ENCODE data around the gene PSORS1C2.

The PSORS1C2 gene

DNA sequence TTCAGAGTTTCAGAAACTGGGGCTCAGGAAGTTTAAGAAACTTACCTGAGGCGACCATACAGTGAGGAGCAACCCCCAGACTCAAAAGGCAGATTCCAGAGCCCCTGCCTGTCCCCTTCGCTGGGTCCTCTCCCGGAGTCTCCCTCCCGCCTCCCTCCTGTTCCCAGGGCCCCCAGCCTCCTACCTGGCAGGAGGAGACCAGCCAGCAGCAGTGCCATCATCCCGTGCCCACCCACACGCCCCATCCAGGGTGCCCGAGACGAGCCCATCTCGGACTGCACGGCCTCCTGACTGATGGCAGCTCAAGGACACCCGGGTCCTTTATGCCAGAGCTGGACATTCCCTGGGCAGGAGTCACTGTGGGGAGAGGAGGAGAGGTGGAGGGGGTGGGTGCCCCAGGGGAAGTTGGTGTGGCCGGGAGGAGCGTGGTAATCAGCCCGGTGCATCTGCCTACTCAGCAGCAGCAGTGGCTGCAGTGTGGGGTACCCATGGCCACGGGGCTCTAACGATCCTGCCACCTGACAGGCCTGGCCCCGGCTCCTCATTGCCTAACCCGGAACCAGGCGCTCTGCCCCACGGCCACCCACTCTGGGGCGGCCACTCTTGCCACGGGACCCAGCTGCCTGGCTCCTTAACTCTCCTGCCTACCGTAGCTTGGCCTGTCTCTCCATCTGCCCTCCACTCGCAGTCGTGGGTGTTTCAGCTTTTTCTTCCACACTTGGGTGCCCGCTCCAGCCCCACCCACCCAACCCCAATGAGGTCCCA, 18.5 kb downstream of the PSORS1C2 start, which contains the start of gene CDSN:
TSS of gene CDSN (minus strand) at position 296 of the 765 bp plus-strand sequence. CDS start at position 269, 27 bp downstream.
- FAIRE-seq (no peak), DNase-seq (ENCODE audit: insufficient read length, low spot score) (no peak)
- TF ChIP-seq POLR2AphosphoS5 (IDR thresholded peaks at IDR 0.05; ENCODE audit: low read depth, low read length) (no peak), POU2F2 (IDR thresholded peaks at IDR 0.05; ENCODE audit: low read depth, low read length) (no peak), SPI1 (IDR thresholded peaks at IDR 0.05; ENCODE audit: low read depth, low read length) (no peak), POLR2A (IDR thresholded peaks at IDR 0.05; ENCODE audit: low read depth, low read length) (no peak), PAX5 (IDR thresholded peaks at IDR 0.05; ENCODE audit: insufficient read depth, low read length, severe bottlenecking) (no peak), TAF1 (IDR thresholded peaks at IDR 0.05; ENCODE audit: low read depth, low read length) (no peak)

DNA sequence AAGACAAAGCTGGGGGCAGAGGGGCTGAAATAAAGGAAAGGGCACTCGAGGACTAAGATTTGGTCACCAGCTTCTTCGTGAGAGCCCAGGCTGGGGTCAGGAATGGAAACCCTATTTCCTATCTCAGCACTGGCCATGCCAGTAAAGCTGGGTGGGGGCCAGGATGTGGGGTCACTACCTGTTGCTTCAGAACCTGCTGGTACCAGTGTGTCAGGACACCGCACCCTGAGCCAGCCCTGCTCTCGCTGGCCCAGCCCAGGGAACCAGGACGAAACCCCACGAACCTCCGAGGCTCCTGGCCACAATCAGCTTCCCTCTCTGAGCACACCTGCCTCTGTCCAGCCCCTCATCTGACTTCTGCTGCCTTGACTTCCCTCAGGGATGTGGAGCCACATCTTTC, 20.7 kb downstream of the PSORS1C2 start:
- TF ChIP-seq POLR2A (IDR thresholded peaks at IDR 0.05; ENCODE audit: low read depth, low read length) (no peak), POU2F2 (IDR thresholded peaks at IDR 0.05; ENCODE audit: low read depth, low read length) (no peak), TAF1 (IDR thresholded peaks at IDR 0.05; ENCODE audit: low read depth, low read length) (no peak), PAX5 (IDR thresholded peaks at IDR 0.05; ENCODE audit: insufficient read depth, low read length, severe bottlenecking) (no peak), SPI1 (IDR thresholded peaks at IDR 0.05; ENCODE audit: low read depth, low read length) (no peak), POLR2AphosphoS5 (IDR thresholded peaks at IDR 0.05; ENCODE audit: low read depth, low read length) (no peak)
- no peak for FAIRE-seq
- DNase-seq (ENCODE audit: insufficient read length, low spot score): no peak

DNA sequence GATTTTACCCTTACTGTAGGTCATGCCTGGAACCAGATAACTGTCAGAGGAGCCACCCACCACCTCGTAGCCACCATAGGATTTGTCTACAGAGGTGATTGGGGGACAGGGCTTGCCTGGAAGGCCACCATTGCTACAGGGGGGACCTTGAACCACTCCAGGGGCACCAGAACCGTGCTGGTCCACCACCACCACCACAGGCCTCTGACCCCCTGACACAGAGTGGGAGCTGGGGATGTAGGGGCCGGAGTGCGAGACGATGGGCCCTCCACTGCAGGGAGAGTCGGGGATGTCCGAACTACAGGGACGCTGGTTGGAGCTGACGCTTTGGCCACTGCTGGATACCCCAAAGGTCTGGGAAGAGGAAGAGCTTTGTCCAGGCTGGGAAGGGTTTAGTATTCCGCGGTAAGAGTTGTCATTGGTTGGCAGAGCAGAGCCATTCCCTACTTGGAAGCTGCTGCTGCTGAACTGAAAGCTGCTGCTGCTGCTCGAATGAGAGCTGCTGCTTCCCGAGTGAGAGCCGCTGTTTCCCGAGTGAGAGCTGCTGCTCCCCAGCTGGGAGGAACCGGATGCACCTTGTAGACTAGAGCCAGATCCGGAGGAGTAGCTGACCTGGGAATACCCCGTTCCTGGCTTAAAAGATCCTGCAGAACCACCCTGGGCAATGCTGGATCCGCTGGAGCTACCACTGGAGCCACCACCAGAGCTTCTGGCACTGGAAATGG, 22.0 kb downstream of the PSORS1C2 start:
- no peak for DNase-seq (ENCODE audit: insufficient read length, low spot score)
- TF ChIP-seq POLR2A (IDR thresholded peaks at IDR 0.05; ENCODE audit: low read depth, low read length): no peak
- no peak for TF ChIP-seq TAF1 (IDR thresholded peaks at IDR 0.05; ENCODE audit: low read depth, low read length)
- TF ChIP-seq SPI1 (IDR thresholded peaks at IDR 0.05; ENCODE audit: low read depth, low read length): no peak
- no peak for TF ChIP-seq PAX5 (IDR thresholded peaks at IDR 0.05; ENCODE audit: insufficient read depth, low read length, severe bottlenecking)
- no peak for TF ChIP-seq POU2F2 (IDR thresholded peaks at IDR 0.05; ENCODE audit: low read depth, low read length)
- no peak for TF ChIP-seq POLR2AphosphoS5 (IDR thresholded peaks at IDR 0.05; ENCODE audit: low read depth, low read length)
- FAIRE-seq: no peak

DNA sequence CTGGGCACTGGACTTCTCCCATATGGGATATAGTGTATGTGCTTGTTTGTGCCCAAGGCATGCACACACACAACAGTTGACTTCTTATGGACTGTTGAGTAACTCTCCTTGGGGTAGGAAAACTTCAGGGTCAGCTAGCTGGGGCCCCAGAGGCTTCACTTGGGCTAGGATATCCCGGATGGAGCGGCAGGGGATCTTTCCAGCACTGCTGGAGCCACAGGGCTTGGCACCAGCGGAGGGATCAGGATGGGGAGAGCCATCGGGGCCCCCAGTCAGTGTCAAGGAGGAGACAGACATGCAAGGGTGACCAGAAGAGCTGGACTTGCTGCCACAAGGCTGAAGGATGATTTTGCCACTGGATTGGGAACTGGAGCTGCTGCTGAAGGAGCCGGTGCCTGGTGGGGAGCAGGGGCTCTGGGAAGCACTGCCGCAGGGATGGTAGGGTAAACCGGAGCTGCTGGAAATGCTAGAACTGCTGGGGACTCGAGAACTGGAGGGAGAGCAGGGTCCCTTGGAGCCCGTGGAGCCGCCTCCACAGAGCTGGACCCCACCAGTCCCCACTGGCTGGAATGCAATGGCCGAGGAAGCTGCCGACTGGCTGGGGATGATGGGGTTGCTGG, 22.8 kb downstream of the PSORS1C2 start:
- no peak for FAIRE-seq
- TF ChIP-seq POU2F2 (IDR thresholded peaks at IDR 0.05; ENCODE audit: low read depth, low read length) (no peak), POLR2A (IDR thresholded peaks at IDR 0.05; ENCODE audit: low read depth, low read length) (no peak), PAX5 (IDR thresholded peaks at IDR 0.05; ENCODE audit: insufficient read depth, low read length, severe bottlenecking) (no peak), SPI1 (IDR thresholded peaks at IDR 0.05; ENCODE audit: low read depth, low read length) (no peak), POLR2AphosphoS5 (IDR thresholded peaks at IDR 0.05; ENCODE audit: low read depth, low read length) (no peak), TAF1 (IDR thresholded peaks at IDR 0.05; ENCODE audit: low read depth, low read length) (no peak)

DNA sequence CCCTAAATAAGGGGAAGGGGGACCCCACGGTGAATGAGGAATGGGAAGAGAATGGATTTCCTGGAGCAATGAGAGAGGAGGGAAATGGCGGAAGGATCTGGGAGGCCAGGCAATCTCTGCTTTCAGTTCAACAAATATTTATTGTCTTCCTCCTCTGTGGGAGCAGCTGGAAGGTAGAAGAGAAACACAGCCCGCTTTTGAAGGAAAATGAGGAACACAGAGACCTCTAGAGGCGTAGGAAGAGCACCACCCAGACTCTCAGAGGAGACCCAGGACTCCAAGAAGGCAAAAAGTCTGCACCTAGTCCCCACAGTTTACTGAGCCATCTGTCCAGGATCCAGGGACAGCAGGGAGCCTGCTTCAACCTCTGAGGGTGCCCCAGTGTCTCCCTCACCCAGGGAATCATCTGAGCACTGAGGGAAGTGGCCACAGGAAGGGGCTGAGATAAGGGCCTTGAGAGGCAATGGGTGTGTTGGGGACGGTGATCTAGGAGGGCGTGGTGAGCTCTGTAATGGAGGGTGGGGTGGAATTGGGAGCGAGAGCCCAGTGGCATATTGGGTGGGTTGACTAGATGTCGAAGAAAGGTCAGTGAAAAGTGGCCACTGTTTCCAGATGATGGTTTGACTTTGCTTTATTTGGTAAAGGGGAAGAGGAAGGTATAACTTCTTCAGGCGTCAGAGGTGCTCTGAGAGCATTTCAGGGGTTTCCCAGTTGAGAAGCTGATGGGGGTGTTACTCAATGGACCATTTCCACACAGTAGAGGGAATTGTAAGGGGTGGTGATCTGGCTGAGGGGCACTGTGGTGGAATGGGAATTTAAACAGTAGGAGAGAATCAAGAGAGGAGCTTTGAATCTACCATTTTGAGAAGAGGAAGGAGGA, 23.7 kb downstream of the PSORS1C2 start:
- TF ChIP-seq SPI1 (IDR thresholded peaks at IDR 0.05; ENCODE audit: low read depth, low read length): peak; percentile 15; the same call in 1 of the 2 replicates
- no peak for TF ChIP-seq PAX5 (IDR thresholded peaks at IDR 0.05; ENCODE audit: insufficient read depth, low read length, severe bottlenecking)
- no peak for DNase-seq (ENCODE audit: insufficient read length, low spot score)
- peak; percentile 13 for FAIRE-seq

More for the DNA sequence above, 22.8 kb downstream of the PSORS1C2 start:
- DNase-seq (ENCODE audit: insufficient read length, low spot score): no peak

DNA sequence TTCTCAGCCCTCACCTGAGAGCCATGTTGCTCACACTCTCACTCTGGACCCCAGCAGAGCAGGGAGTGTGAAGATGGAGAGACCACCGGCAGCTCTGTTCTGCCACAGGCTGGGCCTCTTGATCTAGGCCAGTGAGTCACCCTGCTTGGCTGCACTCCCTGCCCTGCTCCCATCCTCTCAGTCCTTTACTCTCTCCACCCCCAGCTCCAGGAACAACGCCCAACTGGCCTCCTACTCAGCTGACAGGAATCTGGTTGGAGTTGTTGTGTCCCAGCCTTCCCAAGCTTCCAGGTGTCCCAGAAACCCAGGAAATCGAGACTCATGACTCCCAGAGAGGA, 24.4 kb downstream of the PSORS1C2 start, which contains the start of gene PSORS1C1:
TSS of gene PSORS1C1 (plus strand) at position 260 of the 338 bp plus-strand sequence. CDS start 14,833 bp downstream, outside the sequence.
- TF ChIP-seq POLR2AphosphoS5 (IDR thresholded peaks at IDR 0.05; ENCODE audit: low read depth, low read length): no peak
- TF ChIP-seq PAX5 (IDR thresholded peaks at IDR 0.05; ENCODE audit: insufficient read depth, low read length, severe bottlenecking): no peak
- no peak for TF ChIP-seq POLR2A (IDR thresholded peaks at IDR 0.05; ENCODE audit: low read depth, low read length)
- no peak for TF ChIP-seq SPI1 (IDR thresholded peaks at IDR 0.05; ENCODE audit: low read depth, low read length)
- TF ChIP-seq TAF1 (IDR thresholded peaks at IDR 0.05; ENCODE audit: low read depth, low read length): no peak
- no peak for TF ChIP-seq POU2F2 (IDR thresholded peaks at IDR 0.05; ENCODE audit: low read depth, low read length)
- DNase-seq (ENCODE audit: insufficient read length, low spot score) (no peak), FAIRE-seq (no peak)

DNA sequence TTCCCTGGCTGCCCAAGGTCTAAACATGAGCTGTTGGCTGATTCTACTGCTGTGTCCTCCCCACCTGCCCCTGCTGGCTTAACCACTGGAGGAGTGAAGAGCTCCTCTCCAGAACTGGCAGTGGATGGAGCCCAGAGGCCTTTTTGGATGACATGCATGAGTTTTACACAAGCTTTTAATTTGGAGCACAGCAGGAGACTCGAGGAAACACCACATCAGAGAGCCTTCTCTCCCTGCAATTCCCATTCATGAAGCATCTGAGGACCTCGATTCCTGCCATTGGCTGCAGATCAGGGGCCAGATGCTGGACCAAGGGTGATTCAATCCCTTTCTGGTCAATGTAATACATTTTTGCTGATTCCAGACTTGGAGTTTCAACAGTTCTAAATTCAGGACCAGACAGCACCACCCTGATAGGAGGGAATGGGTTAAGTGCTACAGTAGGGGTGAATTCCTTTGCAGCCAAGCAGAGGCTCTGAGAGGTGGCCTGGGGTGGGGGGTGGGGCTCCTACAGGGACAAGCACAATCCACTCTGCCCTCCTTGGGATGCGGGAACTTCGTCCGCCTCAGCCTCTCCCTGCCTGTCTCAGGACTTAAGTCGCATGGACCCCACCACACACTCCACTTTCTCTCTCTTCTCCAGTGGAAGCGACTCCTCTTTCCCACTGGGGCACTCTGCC, 24.9 kb downstream of the PSORS1C2 start:
- DNase-seq (ENCODE audit: insufficient read length, low spot score) (no peak), FAIRE-seq (no peak)
- TF ChIP-seq PAX5 (IDR thresholded peaks at IDR 0.05; ENCODE audit: insufficient read depth, low read length, severe bottlenecking): no peak
- no peak for TF ChIP-seq POU2F2 (IDR thresholded peaks at IDR 0.05; ENCODE audit: low read depth, low read length)
- no peak for TF ChIP-seq SPI1 (IDR thresholded peaks at IDR 0.05; ENCODE audit: low read depth, low read length)
- no peak for TF ChIP-seq POLR2AphosphoS5 (IDR thresholded peaks at IDR 0.05; ENCODE audit: low read depth, low read length)
- no peak for TF ChIP-seq TAF1 (IDR thresholded peaks at IDR 0.05; ENCODE audit: low read depth, low read length)
- TF ChIP-seq POLR2A (IDR thresholded peaks at IDR 0.05; ENCODE audit: low read depth, low read length): no peak

DNA sequence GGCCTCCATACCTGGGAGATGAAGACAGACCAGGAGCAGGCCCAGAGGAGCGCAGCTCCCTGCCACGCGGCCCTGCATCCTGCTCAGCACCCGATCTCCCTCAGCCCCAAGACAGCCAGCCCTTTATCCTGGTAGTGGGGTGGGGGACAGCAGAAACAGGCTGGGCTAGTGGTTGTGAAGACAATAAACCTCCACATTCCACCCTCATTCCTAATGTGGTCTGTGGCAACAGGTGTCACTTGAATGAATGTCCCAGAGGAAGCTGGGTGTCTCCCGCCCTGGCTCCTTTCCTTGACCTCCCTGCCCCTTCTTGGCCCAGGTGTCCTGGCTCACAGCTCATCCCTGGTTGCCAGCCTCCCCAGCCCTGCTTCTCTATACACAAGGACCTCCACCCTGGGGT, 26.4 kb downstream of the PSORS1C2 start, which contains the start of gene C6orf15:
TSS of gene C6orf15 (minus strand) at position 98 of the 400 bp plus-strand sequence. CDS start at position 78, 20 bp downstream.
- no peak for DNase-seq (ENCODE audit: insufficient read length, low spot score)
- no peak for FAIRE-seq

More for the DNA sequence above, 26.4 kb downstream of the PSORS1C2 start, which contains the start of gene C6orf15:
- TF ChIP-seq POLR2A (IDR thresholded peaks at IDR 0.05; ENCODE audit: low read depth, low read length) (no peak), POU2F2 (IDR thresholded peaks at IDR 0.05; ENCODE audit: low read depth, low read length) (no peak), TAF1 (IDR thresholded peaks at IDR 0.05; ENCODE audit: low read depth, low read length) (no peak), PAX5 (IDR thresholded peaks at IDR 0.05; ENCODE audit: insufficient read depth, low read length, severe bottlenecking) (no peak), POLR2AphosphoS5 (IDR thresholded peaks at IDR 0.05; ENCODE audit: low read depth, low read length) (no peak), SPI1 (IDR thresholded peaks at IDR 0.05; ENCODE audit: low read depth, low read length) (no peak)
